GM12875 (cell line): ENCODE data around the gene SEMA6D.

Source experiments
- H3K4me3 ChIP-seq: one replicate; pipeline ENCODE4 v1.5.1; 2011; ENCODE audit warnings: low read depth, low read length, control low read depth
- CTCF ChIP-seq: IDR thresholded peaks from 2 replicates; pipeline ENCODE4 v1.5.1; 2011; ENCODE audit warnings: low read depth, mild to moderate bottlenecking, control low read depth, inconsistent platforms, low read length, moderate library complexity, borderline replicate concordance; ENCODE audit not compliant: insufficient read depth

The SEMA6D gene

GRCh38 chr15:47802216-47802615 is 84.9 kb downstream of the SEMA6D start:
- TF ChIP-seq CTCF = no peak
- H3K4me3 ChIP-seq = no peak overlapping the region

GRCh38 chr15:47803767-47804166 is 86.5 kb downstream of the SEMA6D start:
- no peak overlapping the region for H3K4me3 ChIP-seq
- no peak for TF ChIP-seq CTCF

- H3K4me3 ChIP-seq = no peak overlapping the region
- TF ChIP-seq CTCF = no peak
Observed at GRCh38 chr15:47804733-47805132, 87.4 kb downstream of the SEMA6D start.

- no peak for TF ChIP-seq CTCF
- no peak overlapping the region for H3K4me3 ChIP-seq
Observed at GRCh38 chr15:47806008-47806407, 88.7 kb downstream of the SEMA6D start.

- no peak for TF ChIP-seq CTCF
Observed at GRCh38 chr15:47811172-47811571, 93.9 kb downstream of the SEMA6D start.

GRCh38 chr15:47812470-47812999 is 95.2 kb downstream of the SEMA6D start:
- no peak for TF ChIP-seq CTCF
- no peak overlapping the region for H3K4me3 ChIP-seq

More at GRCh38 chr15:47811172-47811571, 93.9 kb downstream of the SEMA6D start:
- H3K4me3 ChIP-seq = no peak overlapping the region

- no peak overlapping the region for H3K4me3 ChIP-seq
- TF ChIP-seq CTCF = no peak
Observed at GRCh38 chr15:47813748-47814384, 96.6 kb downstream of the SEMA6D start.
